OCI-LY1 (cell line): ENCODE data around the gene TRMT44.

ENCODE experiments used
- H2AFZ ChIP-seq: fragments of 200-600 bp; sonication (generic), shearing (Covaris generic); 2 replicates; pipeline ENCODE4 v1.6.0; 2014; ENCODE audit warnings: antibody characterized with exemption, mild to moderate bottlenecking, low read length
- H3F3A ChIP-seq: fragments of 200-600 bp; sonication (generic), shearing (Covaris generic); 2 replicates; pipeline ENCODE4 v1.6.0; 2014; ENCODE audit warnings: mild to moderate bottlenecking, antibody characterized with exemption, low read length, moderate library complexity; ENCODE audit not compliant: insufficient read depth
- H3K27ac ChIP-seq: fragments of 200-600 bp; sonication (generic); 2 replicates; pipeline ENCODE4 v1.5.1; 2014; ENCODE audit warnings: low read length, mixed run types, mild to moderate bottlenecking, low read depth; ENCODE audit not compliant: poor library complexity, severe bottlenecking
- H3K27me3 ChIP-seq: fragments of 200-600 bp; sonication (generic); 2 replicates; pipeline ENCODE4 v1.6.0; 2014; ENCODE audit warnings: antibody characterized with exemption, mild to moderate bottlenecking, low read length, moderate library complexity; ENCODE audit not compliant: insufficient read depth
- H3K36me3 ChIP-seq: fragments of 200-600 bp; sonication (generic); 2 replicates; pipeline ENCODE4 v1.6.1; 2014; ENCODE audit warnings: mild to moderate bottlenecking, antibody characterized with exemption, low read length, moderate library complexity, mixed read lengths; ENCODE audit not compliant: insufficient read depth
- H3K4me1 ChIP-seq: fragments of 200-600 bp; sonication (generic); 2 replicates; pipeline ENCODE4 v1.5.1; 2014; ENCODE audit warnings: mild to moderate bottlenecking, low read length, moderate library complexity; ENCODE audit not compliant: insufficient read depth, severe bottlenecking
- H3K4me2 ChIP-seq: fragments of 200-600 bp; sonication (generic), shearing (Covaris generic); 2 replicates; pipeline ENCODE4 v1.6.1; 2014; ENCODE audit warnings: low read length
- H3K4me3 ChIP-seq: fragments of 200-600 bp; sonication (generic); 2 replicates; pipeline ENCODE4 v1.5.1; 2014; ENCODE audit warnings: low read length, low read depth, mild to moderate bottlenecking, mixed read lengths; ENCODE audit not compliant: poor library complexity, severe bottlenecking
- H3K79me2 ChIP-seq: fragments of 200-600 bp; shearing (Covaris generic); 2 replicates; pipeline ENCODE4 v1.6.1; 2016; ENCODE audit warnings: mixed run types, low read length, mixed read lengths; ENCODE audit not compliant: insufficient read depth
- H3K9ac ChIP-seq: fragments of 200-600 bp; sonication (generic), shearing (Covaris generic); 2 replicates; pipeline ENCODE4 v1.6.1; 2014; ENCODE audit warnings: mild to moderate bottlenecking, low read length, mixed read lengths
- H3K9me2 ChIP-seq: fragments of 200-600 bp; sonication (generic), shearing (Covaris generic); 2 replicates; pipeline ENCODE4 v1.6.1; 2014; ENCODE audit warnings: low read depth, mild to moderate bottlenecking, low read length, mixed read lengths
- H3K9me3 ChIP-seq: fragments of 200-600 bp; shearing (Covaris generic); 2 replicates; pipeline ENCODE4 v1.6.1; 2014; ENCODE audit warnings: low read length, mixed read lengths
- H4K20me1 ChIP-seq: fragments of 200-600 bp; sonication (generic), shearing (Covaris generic); 2 replicates; pipeline ENCODE4 v1.6.0; 2016; ENCODE audit warnings: mild to moderate bottlenecking, low read length; ENCODE audit not compliant: insufficient read depth
- EZH2 ChIP-seq: fragments of 200-600 bp; sonication (generic), shearing (Covaris generic); IDR thresholded peaks from 2 replicates; pipeline ENCODE4 v1.8.0; 2017; ENCODE audit warnings: borderline replicate concordance, mixed run types, mild to moderate bottlenecking, antibody characterized with exemption, low read length, moderate library complexity, mixed read lengths
- TF ChIP-seq, protein P1 (sequence below): fragments of 200-600 bp; sonication (generic), shearing (Covaris generic); IDR thresholded peaks from 2 replicates; pipeline ENCODE4 v1.5.1; 2017; ENCODE audit warnings: mild to moderate bottlenecking, antibody characterized with exemption, low read length, moderate library complexity, mixed read lengths

The TRMT44 gene

GRCh38 chr4:8506373-8507195, 66.0 kb downstream of the TRMT44 start:
- H4K20me1 ChIP-seq: no peaks in the 10 kb centered on the region
- H3K4me1 ChIP-seq: no peaks in the 10 kb centered on the region
- H3K9ac ChIP-seq: no peak overlapping the region
- H3K9me2 ChIP-seq: no peaks in the 10 kb centered on the region
- H3K27ac ChIP-seq: no peak overlapping the region
- H3K4me3 ChIP-seq: no peak overlapping the region
- H3K9me3 ChIP-seq: no peaks in the 10 kb centered on the region
- TF ChIP-seq, protein P1, sequence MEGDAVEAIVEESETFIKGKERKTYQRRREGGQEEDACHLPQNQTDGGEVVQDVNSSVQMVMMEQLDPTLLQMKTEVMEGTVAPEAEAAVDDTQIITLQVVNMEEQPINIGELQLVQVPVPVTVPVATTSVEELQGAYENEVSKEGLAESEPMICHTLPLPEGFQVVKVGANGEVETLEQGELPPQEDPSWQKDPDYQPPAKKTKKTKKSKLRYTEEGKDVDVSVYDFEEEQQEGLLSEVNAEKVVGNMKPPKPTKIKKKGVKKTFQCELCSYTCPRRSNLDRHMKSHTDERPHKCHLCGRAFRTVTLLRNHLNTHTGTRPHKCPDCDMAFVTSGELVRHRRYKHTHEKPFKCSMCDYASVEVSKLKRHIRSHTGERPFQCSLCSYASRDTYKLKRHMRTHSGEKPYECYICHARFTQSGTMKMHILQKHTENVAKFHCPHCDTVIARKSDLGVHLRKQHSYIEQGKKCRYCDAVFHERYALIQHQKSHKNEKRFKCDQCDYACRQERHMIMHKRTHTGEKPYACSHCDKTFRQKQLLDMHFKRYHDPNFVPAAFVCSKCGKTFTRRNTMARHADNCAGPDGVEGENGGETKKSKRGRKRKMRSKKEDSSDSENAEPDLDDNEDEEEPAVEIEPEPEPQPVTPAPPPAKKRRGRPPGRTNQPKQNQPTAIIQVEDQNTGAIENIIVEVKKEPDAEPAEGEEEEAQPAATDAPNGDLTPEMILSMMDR: no peak
- TF ChIP-seq EZH2: no peak
- H3K79me2 ChIP-seq: no peaks in the 10 kb centered on the region
- H3K27me3 ChIP-seq: no peaks in the 10 kb centered on the region
- no peak overlapping the region for H2AFZ ChIP-seq
- no peak overlapping the region for H3K4me2 ChIP-seq
- no peaks in the 10 kb centered on the region for H3K36me3 ChIP-seq
- H3F3A ChIP-seq: no peaks in the 10 kb centered on the region

GRCh38 chr4:8507196-8507570, 66.6 kb downstream of the TRMT44 start:
- Histone ChIP-seq H3K9me3 (no peaks in the 10 kb centered on the region), H3K36me3 (no peaks in the 10 kb centered on the region), H3K4me3 (no peak overlapping the region), H3K79me2 (no peaks in the 10 kb centered on the region), H3K4me2 (no peak overlapping the region), H3F3A (no peaks in the 10 kb centered on the region), H3K4me1 (no peaks in the 10 kb centered on the region), H3K9ac (no peak overlapping the region), H3K9me2 (no peaks in the 10 kb centered on the region), H2AFZ (no peak overlapping the region), H3K27ac (no peak overlapping the region), H4K20me1 (no peaks in the 10 kb centered on the region), H3K27me3 (no peaks in the 10 kb centered on the region)
- TF ChIP-seq, protein P1: no peak
- TF ChIP-seq EZH2: no peak

GRCh38 chr4:8507624-8508023, 67.0 kb downstream of the TRMT44 start:
- H3K36me3 ChIP-seq: no peaks in the 10 kb centered on the region
- H3K9me3 ChIP-seq: no peaks in the 10 kb centered on the region
- no peak overlapping the region for H3K27ac ChIP-seq
- H3K9ac ChIP-seq: no peak overlapping the region
- H4K20me1 ChIP-seq: no peaks in the 10 kb centered on the region
- no peaks in the 10 kb centered on the region for H3K27me3 ChIP-seq
- no peak overlapping the region for H3K4me3 ChIP-seq
- no peaks in the 10 kb centered on the region for H3K9me2 ChIP-seq
- H3F3A ChIP-seq: no peaks in the 10 kb centered on the region
- TF ChIP-seq EZH2: no peak
- TF ChIP-seq, protein P1: no peak
- no peak overlapping the region for H2AFZ ChIP-seq
- no peaks in the 10 kb centered on the region for H3K4me1 ChIP-seq
- no peaks in the 10 kb centered on the region for H3K79me2 ChIP-seq
- no peak overlapping the region for H3K4me2 ChIP-seq
